ENCODE measurements around the gene KY. TPM values are rescaled to one million over a fixed set of nuclear protein-coding genes. Genes with fewer than 3 reads are reported as not detected.

Gene KY
- total RNA-seq, 1 donor from 2014 or later, result 0.12 TPM

DNA sequence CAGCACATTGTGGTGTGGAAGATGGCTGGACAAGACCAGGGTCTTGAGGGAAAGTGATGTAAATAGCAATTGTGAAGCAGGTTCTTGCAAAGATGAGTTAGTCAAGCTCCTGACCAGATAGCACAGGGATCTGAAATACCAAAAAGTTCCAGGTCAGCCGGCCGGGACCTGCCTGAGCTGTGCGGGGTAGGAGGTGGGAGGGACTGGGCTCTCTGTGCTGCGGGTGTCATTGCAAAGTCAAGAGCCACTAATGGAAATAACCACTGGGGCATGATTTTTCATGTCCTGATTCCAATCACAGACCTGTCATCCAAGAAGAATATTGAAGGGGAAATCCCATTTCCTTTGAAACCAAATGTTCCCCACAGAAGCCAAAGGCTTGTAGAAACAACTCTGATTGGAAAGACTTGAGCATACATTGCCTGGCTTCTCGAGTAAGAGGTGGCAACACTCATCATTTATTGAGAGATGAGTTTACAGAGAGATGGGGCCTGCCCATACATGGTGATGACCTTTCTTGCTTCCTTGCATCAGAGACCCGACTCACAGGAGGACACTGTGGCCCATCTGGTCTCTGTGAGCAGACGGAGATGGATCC is 44.2 kb upstream of the KY start:
- no peaks in the 10 kb centered on the region for H3K27me3 Mint-ChIP-seq (ENCODE audit: low read depth)
- no peaks in the 10 kb centered on the region for H3K4me1 Mint-ChIP-seq (ENCODE audit: low read depth)
- no peaks in the 10 kb centered on the region for H3K36me3 Mint-ChIP-seq (ENCODE audit: low read depth)
- no peak overlapping the region for H3K27ac Mint-ChIP-seq (ENCODE audit: unreplicated experiment)
- TF ChIP-seq, protein P1, sequence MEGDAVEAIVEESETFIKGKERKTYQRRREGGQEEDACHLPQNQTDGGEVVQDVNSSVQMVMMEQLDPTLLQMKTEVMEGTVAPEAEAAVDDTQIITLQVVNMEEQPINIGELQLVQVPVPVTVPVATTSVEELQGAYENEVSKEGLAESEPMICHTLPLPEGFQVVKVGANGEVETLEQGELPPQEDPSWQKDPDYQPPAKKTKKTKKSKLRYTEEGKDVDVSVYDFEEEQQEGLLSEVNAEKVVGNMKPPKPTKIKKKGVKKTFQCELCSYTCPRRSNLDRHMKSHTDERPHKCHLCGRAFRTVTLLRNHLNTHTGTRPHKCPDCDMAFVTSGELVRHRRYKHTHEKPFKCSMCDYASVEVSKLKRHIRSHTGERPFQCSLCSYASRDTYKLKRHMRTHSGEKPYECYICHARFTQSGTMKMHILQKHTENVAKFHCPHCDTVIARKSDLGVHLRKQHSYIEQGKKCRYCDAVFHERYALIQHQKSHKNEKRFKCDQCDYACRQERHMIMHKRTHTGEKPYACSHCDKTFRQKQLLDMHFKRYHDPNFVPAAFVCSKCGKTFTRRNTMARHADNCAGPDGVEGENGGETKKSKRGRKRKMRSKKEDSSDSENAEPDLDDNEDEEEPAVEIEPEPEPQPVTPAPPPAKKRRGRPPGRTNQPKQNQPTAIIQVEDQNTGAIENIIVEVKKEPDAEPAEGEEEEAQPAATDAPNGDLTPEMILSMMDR (IDR thresholded peaks at IDR 0.05), result no peak
- no peak overlapping the region for H3K4me3 Mint-ChIP-seq (ENCODE audit: unreplicated experiment)
- H3K9me3 Mint-ChIP-seq (ENCODE audit: low read depth), result no peaks in the 10 kb centered on the region
- DNase-seq (ENCODE audit: low spot score), result no peak

DNA sequence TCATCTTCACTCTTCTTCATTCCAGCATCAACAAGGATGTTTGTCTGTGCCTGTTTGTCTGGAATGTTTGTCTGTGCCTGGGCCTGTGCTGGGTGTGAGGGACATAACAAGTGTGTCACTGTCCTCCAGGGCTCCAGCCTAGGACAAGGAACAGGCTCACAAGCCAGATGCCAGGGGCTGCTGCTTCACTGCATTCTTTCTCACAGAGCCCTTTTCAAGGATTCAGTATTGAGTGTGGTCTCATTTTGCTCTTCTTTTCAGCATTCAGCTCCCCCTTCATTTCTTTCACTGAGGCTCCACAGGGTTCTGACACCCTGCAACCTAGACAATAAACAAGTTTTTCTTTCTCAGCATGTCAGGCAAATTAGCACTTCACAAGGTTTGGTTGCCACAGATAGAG is 43.6 kb upstream of the KY start:
- Mint-ChIP-seq H3K36me3 (ENCODE audit: low read depth) (no peaks in the 10 kb centered on the region), H3K4me1 (ENCODE audit: low read depth) (no peaks in the 10 kb centered on the region), H3K9me3 (ENCODE audit: low read depth) (no peaks in the 10 kb centered on the region), H3K27me3 (ENCODE audit: low read depth) (no peaks in the 10 kb centered on the region), H3K27ac (ENCODE audit: unreplicated experiment) (no peak overlapping the region), H3K4me3 (ENCODE audit: unreplicated experiment) (no peak overlapping the region)
- DNase-seq (ENCODE audit: low spot score), result no peak
- TF ChIP-seq, protein P1 (IDR thresholded peaks at IDR 0.05), result no peak

DNA sequence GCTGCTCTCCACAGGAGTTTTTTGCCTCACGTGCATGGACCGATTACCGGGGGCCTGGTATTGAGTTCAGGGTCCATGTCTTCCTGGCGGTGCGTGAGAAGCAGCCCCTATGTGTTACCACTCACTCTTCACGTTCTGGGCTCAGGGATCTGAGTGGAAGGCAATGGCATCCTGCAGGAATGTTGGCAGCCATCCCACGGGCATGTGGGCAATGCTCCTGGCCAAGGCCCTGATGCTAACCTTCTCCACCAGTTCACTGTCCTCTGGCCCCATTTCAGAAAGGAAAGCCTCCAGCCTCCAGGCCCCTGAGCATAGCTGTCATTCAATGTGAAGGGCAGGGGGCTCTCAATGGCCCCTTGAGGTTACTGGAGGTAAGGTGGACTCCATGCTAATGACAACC is 43.0 kb upstream of the KY start:
- TF ChIP-seq, protein P1 (IDR thresholded peaks at IDR 0.05), result no peak
- no peak overlapping the region for H3K27ac Mint-ChIP-seq (ENCODE audit: unreplicated experiment)
- H3K9me3 Mint-ChIP-seq (ENCODE audit: low read depth), result no peaks in the 10 kb centered on the region
- DNase-seq (ENCODE audit: low spot score), result no peak
- no peak overlapping the region for H3K4me3 Mint-ChIP-seq (ENCODE audit: unreplicated experiment)
- no peaks in the 10 kb centered on the region for H3K27me3 Mint-ChIP-seq (ENCODE audit: low read depth)
- no peaks in the 10 kb centered on the region for H3K36me3 Mint-ChIP-seq (ENCODE audit: low read depth)
- H3K4me1 Mint-ChIP-seq (ENCODE audit: low read depth), result no peaks in the 10 kb centered on the region

DNA sequence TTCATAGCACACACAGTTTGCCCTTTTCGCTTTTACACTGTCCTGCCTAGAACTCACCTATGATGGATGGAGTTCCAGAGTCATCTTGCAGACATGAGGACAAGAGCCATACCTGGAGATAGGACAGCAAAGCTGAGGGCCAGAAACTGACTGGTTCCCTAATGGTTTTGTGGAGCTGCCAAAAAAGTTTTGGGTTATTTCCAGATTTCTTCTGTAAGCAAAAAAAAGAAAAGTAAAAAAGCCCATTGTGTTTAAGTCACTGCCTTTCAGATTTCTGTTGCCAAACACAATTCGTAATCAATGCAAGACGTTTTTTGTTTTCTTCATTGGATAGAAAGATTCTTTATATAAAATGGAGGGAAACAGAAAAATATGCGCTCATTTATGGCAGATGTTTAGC is 42.4 kb upstream of the KY start:
- DNase-seq (ENCODE audit: low spot score), result no peak
- no peaks in the 10 kb centered on the region for H3K36me3 Mint-ChIP-seq (ENCODE audit: low read depth)

GRCh38 chr3:134690226-134690625 is 39.4 kb upstream of the KY start:
- H3K4me1 Mint-ChIP-seq (ENCODE audit: low read depth), result no peaks in the 10 kb centered on the region
- no peak overlapping the region for H3K4me3 Mint-ChIP-seq (ENCODE audit: unreplicated experiment)
- no peaks in the 10 kb centered on the region for H3K36me3 Mint-ChIP-seq (ENCODE audit: low read depth)
- DNase-seq (ENCODE audit: low spot score), result no peak
- H3K9me3 Mint-ChIP-seq (ENCODE audit: low read depth), result no peaks in the 10 kb centered on the region
- TF ChIP-seq, protein P1 (IDR thresholded peaks at IDR 0.05), result no peak
- no peaks in the 10 kb centered on the region for H3K27me3 Mint-ChIP-seq (ENCODE audit: low read depth)
- H3K27ac Mint-ChIP-seq (ENCODE audit: unreplicated experiment), result no peak overlapping the region

More for the DNA sequence above, 42.4 kb upstream of the KY start:
- TF ChIP-seq, protein P1 (IDR thresholded peaks at IDR 0.05), result no peak
- H3K27me3 Mint-ChIP-seq (ENCODE audit: low read depth), result no peaks in the 10 kb centered on the region
- H3K27ac Mint-ChIP-seq (ENCODE audit: unreplicated experiment), result no peak overlapping the region
- no peaks in the 10 kb centered on the region for H3K9me3 Mint-ChIP-seq (ENCODE audit: low read depth)
- H3K4me1 Mint-ChIP-seq (ENCODE audit: low read depth), result no peaks in the 10 kb centered on the region
- H3K4me3 Mint-ChIP-seq (ENCODE audit: unreplicated experiment), result no peak overlapping the region
